ENCODE data around the gene ATP8A2. TPM values are rescaled to one million over a fixed set of nuclear protein-coding genes. Genes with fewer than 3 reads are reported as not detected.

The ATP8A2 gene
- total and polyA plus RNA-seq, 4 donors: 0.31 to 2.7 (median 1.1) TPM

GRCh38 chr13:26022538-26023292, 650.9 kb downstream of the ATP8A2 start:
- Histone ChIP-seq H3K36me3 (ENCODE audit: control insufficient read depth in 4 of 4, insufficient read depth in 4 of 4, low read length in 4 of 4) (peaks cover 0 to 9% (median 4%) of the 10 kb centered on the region in 4 donors), H3K4me1 (ENCODE audit: control insufficient read depth in 5 of 5, insufficient read depth in 5 of 5, low read length in 5 of 5) (peaks cover 6 to 60% (median 30%) of the 10 kb centered on the region in 5 donors), H3K9ac (ENCODE audit: insufficient read depth in 1 of 2, low read length in 2 of 2) (peak overlapping the region in 1 of 2 donors; percentile 17), H3K27me3 (ENCODE audit: control insufficient read depth in 3 of 3, insufficient read depth in 3 of 3, low read length in 2 of 3) (no peaks in the 10 kb centered on the region), H3K9me3 (ENCODE audit: control insufficient read depth in 4 of 4, insufficient read depth in 3 of 4, low read length in 3 of 4) (no peaks in the 10 kb centered on the region), H3K4me3 (no peak overlapping the region), H3K27ac (ENCODE audit: low read depth in 1 of 2, low read length in 1 of 2) (no peak overlapping the region)
- WGBS, 2 donors: 64 to 78% methylated on average over 13 of the region's 13 CpGs
- peak; percentile 73 to 83 (median 79) for DNase-seq
- ATAC-seq (ENCODE audit: insufficient read depth, low FRiP score): peak; percentile 77
- no peak for TF ChIP-seq CTCF (IDR thresholded peaks at IDR 0.05; ENCODE audit: control extremely low read depth, extremely low read depth)

- DNase-seq (peak in 2 of 3 donors; percentile 49 to 64), ATAC-seq (ENCODE audit: insufficient read depth, low FRiP score) (no peak)
- H3K27me3 ChIP-seq (ENCODE audit: control insufficient read depth in 3 of 3, insufficient read depth in 3 of 3, low read length in 2 of 3): no peaks in the 10 kb centered on the region
- peak overlapping the region in 1 of 2 donors; percentile 42 for H3K27ac ChIP-seq (ENCODE audit: low read depth in 1 of 2, low read length in 1 of 2)
- no peaks in the 10 kb centered on the region for H3K9me3 ChIP-seq (ENCODE audit: control insufficient read depth in 4 of 4, insufficient read depth in 3 of 4, low read length in 3 of 4)
- 55 to 67% methylated on average over 9 of the region's 9 CpGs for WGBS, 2 donors
- H3K4me3 ChIP-seq: no peak overlapping the region
- no peak for TF ChIP-seq CTCF (IDR thresholded peaks at IDR 0.05; ENCODE audit: control extremely low read depth, extremely low read depth)
- peaks cover 0 to 9% (median 4%) of the 10 kb centered on the region in 4 donors for H3K36me3 ChIP-seq (ENCODE audit: control insufficient read depth in 4 of 4, insufficient read depth in 4 of 4, low read length in 4 of 4)
- H3K4me1 ChIP-seq (ENCODE audit: control insufficient read depth in 5 of 5, insufficient read depth in 5 of 5, low read length in 5 of 5): peaks cover 4 to 45% (median 20%) of the 10 kb centered on the region in 5 donors
- H3K9ac ChIP-seq (ENCODE audit: insufficient read depth in 1 of 2, low read length in 2 of 2): no peak overlapping the region
Observed at GRCh38 chr13:26024558-26024957, 652.8 kb downstream of the ATP8A2 start.

- no peak overlapping the region for H3K27ac ChIP-seq (ENCODE audit: low read depth in 1 of 2, low read length in 1 of 2)
- H3K27me3 ChIP-seq (ENCODE audit: control insufficient read depth in 3 of 3, insufficient read depth in 3 of 3, low read length in 2 of 3): no peaks in the 10 kb centered on the region
- peaks cover 0 to 5% (median 2%) of the 10 kb centered on the region in 4 donors for H3K36me3 ChIP-seq (ENCODE audit: control insufficient read depth in 4 of 4, insufficient read depth in 4 of 4, low read length in 4 of 4)
- no peak for ATAC-seq (ENCODE audit: insufficient read depth, low FRiP score)
- no peak overlapping the region for H3K9ac ChIP-seq (ENCODE audit: insufficient read depth in 1 of 2, low read length in 2 of 2)
- H3K4me1 ChIP-seq (ENCODE audit: control insufficient read depth in 5 of 5, insufficient read depth in 5 of 5, low read length in 5 of 5): peaks cover 4 to 39% (median 14%) of the 10 kb centered on the region in 5 donors
- TF ChIP-seq CTCF (IDR thresholded peaks at IDR 0.05; ENCODE audit: control extremely low read depth, extremely low read depth): no peak
- H3K9me3 ChIP-seq (ENCODE audit: control insufficient read depth in 4 of 4, insufficient read depth in 3 of 4, low read length in 3 of 4): no peaks in the 10 kb centered on the region
- peak in 1 of 3 donors; percentile 18 for DNase-seq
- WGBS, 2 donors: 81 to 82% methylated on average over 12 of the region's 12 CpGs
- no peak overlapping the region for H3K4me3 ChIP-seq
Observed at GRCh38 chr13:26025196-26025595, 653.4 kb downstream of the ATP8A2 start.
